SU-DHL-6 (cell line): ENCODE results near the gene LRRC63.

Source experiments
- EZH2phosphoT487 ChIP-seq: fragments of 200-600 bp; sonication (generic), shearing (Covaris generic); conservative IDR thresholded peaks from 2 replicates; pipeline ENCODE4 v1.6.1; 2018; ENCODE audit warnings: mild to moderate bottlenecking, antibody characterized with exemption, low read length, moderate library complexity, mixed read lengths
- TF ChIP-seq, protein P1 (sequence below): fragments of 200-600 bp; sonication (generic); IDR thresholded peaks from one replicate; pipeline ENCODE4 v1.5.1; 2017; ENCODE audit warnings: antibody characterized with exemption, mild to moderate bottlenecking, low read length, moderate library complexity; ENCODE audit not compliant: insufficient read depth, poor library complexity, severe bottlenecking

DNA sequence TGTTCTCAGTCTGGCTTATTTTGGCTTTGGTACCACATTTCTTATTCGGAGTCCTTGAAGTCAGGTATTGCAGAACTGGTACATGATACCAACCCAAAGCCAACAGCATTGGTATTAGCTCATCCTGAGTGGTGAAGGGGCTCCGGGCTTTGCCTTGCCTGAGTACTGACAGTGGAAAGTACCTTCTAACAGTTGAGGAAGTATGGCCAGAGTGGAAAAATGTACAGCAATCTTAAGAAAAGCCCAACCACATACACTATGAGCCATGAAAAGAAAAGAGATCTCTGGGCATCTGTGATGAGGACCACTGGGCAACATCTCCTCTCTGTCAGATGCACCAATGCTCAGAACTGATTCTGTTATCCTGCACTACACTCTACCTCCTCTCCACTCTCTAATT is 38.1 kb upstream of the LRRC63 start:
- TF ChIP-seq, protein P1, sequence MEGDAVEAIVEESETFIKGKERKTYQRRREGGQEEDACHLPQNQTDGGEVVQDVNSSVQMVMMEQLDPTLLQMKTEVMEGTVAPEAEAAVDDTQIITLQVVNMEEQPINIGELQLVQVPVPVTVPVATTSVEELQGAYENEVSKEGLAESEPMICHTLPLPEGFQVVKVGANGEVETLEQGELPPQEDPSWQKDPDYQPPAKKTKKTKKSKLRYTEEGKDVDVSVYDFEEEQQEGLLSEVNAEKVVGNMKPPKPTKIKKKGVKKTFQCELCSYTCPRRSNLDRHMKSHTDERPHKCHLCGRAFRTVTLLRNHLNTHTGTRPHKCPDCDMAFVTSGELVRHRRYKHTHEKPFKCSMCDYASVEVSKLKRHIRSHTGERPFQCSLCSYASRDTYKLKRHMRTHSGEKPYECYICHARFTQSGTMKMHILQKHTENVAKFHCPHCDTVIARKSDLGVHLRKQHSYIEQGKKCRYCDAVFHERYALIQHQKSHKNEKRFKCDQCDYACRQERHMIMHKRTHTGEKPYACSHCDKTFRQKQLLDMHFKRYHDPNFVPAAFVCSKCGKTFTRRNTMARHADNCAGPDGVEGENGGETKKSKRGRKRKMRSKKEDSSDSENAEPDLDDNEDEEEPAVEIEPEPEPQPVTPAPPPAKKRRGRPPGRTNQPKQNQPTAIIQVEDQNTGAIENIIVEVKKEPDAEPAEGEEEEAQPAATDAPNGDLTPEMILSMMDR, result no peak
- no peak for TF ChIP-seq EZH2phosphoT487
